ENCODE data around the gene ESF1.

ESF1 gene

DNA sequence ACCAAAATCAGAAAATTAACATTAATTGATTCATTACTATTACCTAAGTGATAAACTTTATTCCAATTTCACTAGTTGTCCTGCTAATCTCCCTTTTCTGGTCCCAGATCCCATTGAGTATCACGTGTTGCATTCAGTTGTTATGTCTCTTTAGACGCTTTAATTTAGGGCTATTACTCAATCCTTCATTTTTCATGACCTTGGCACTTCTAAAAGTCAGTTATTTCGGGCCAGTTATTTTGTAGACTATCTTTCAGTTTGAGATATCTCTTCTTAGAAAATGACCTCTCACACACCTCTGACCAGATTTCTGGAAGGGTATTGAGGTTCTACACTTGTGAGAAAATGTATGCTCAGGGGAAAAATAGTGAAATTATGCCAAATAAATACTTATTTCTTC is 112.0 kb downstream of the ESF1 start:
- DNase-seq: no peak

DNA sequence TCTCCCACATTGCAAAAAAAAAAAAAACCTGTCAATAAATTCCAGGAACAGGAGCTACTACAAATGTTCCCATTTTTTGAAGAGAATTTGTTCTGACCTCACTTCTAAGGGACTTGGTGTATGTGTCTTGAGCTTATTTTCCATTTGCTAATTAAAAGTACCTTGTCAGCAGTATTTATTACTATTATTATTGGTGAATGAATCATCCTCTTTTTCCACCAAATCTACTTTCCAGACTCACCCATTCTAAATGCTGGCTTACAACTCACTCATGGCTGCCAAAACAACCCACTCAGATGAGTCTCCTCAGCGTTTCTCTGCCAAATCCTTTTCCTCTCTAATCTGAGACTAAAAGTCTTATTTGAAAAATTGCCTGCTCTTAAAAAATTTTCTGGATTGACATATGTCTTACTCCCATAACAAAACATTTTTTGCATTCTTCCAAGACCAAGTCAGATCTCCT is 112.8 kb downstream of the ESF1 start:
- DNase-seq: no peak

DNA sequence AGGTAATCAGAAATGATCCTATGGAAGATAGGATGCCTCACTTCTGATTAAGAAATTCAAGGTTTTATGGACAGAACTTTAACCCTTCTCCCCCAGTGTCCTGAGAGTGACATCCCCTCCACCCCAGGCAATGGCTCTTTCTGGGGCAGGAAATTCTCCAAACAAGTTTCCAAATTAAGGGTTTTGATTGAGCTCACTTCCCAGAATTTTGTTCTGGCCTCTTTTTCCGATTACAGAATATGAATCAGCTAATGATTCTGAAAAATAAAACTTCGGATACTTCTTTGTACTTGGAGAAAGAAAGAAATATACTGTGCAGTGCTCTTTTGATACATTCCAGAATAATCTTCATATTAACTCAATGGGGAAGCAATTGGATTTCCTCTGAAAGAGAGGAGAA is 113.2 kb downstream of the ESF1 start:
- no peak for DNase-seq

DNA sequence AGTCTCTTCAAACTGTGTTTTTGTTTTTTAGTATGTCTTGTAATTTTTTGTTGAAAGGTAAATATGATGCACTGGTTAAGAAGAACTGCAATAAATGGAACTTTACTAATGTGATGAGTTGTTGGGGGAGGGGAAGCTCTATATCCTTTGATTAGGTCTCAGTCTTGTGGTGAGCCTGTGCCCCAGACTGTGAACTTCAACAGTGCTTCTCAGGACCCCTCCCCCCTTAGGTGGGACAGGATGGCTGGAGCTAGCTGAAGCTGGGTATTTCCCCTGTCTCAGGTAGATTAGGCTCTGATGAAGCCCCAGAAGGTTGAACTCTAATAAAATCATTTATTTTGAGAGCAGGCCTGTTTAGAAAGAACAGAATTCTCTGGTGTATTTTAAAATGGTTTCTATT is 114.6 kb downstream of the ESF1 start:
- no peak for DNase-seq

DNA sequence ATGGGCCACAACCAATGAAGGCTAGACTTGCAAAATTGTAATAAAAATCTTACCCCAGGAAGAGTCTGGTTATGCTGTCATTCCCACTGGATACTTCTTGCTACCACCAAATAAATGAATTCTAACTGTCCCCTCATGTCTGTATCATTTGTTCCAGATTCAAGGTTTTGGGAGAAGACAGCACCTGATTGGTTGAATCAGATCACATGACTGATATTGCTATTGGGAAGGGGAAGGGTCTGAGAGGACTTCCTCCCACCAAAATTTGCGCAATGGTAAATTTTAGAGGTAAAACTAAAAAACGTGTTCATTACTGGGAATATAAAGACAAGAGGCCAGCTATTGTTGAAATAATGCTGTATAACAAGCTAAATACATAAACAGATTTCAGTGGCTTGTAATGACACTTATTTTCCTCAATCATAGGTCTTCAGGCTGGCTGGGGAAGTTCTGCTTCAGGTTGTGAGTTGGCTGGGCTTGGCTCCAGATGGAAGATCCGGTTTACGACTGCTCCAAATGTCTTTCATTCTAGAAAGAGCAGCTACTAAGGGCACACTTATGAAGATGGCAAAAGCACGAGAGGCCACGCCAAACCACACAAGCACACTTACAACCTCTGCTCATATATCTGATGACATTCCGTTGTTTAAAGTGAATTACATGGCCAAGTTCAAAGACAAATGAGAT is 118.9 kb downstream of the ESF1 start:
- DNase-seq: no peak

Data from NCI-H510A (cell line).